KMS-11 (cell line): ENCODE results near the gene CAV3.

Experiments
- H2AFZ ChIP-seq: fragments of 200-600 bp; sonication (generic); 2 replicates; pipeline ENCODE4 v1.6.1; 2016; ENCODE audit warnings: antibody characterized with exemption, mixed run types, low read depth
- H3K27ac ChIP-seq: fragments of 200-600 bp; sonication (generic); 2 replicates; pipeline ENCODE4 v1.6.1; 2016; ENCODE audit warnings: mild to moderate bottlenecking, mixed run types
- H3K27me3 ChIP-seq: fragments of 200-600 bp; sonication (generic); 2 replicates; pipeline ENCODE4 v1.6.1; 2017; ENCODE audit warnings: mild to moderate bottlenecking, low read depth, mixed run types, moderate library complexity; ENCODE audit not compliant: insufficient read depth
- H3K36me3 ChIP-seq: fragments of 200-600 bp; sonication (generic); 2 replicates; pipeline ENCODE4 v1.6.1; 2017; ENCODE audit warnings: mild to moderate bottlenecking, mixed run types; ENCODE audit not compliant: insufficient read depth
- H3K4me1 ChIP-seq: fragments of 200-600 bp; sonication (generic); 2 replicates; pipeline ENCODE4 v1.6.1; 2016; ENCODE audit warnings: mild to moderate bottlenecking, low read depth, mixed run types; ENCODE audit not compliant: poor library complexity, severe bottlenecking
- H3K4me2 ChIP-seq: fragments of 200-600 bp; sonication (generic); 2 replicates; pipeline ENCODE4 v1.7.0; 2016; ENCODE audit warnings: mild to moderate bottlenecking, mixed run types
- H3K4me3 ChIP-seq: fragments of 200-600 bp; sonication (generic); IDR thresholded peaks from 2 replicates; pipeline ENCODE4 v1.6.1; 2017; ENCODE audit warnings: low read depth, low read length, mixed read lengths; ENCODE audit not compliant: insufficient read depth
- H3K79me2 ChIP-seq: fragments of 200-600 bp; sonication (generic); 2 replicates; pipeline ENCODE4 v1.6.1; 2016; ENCODE audit warnings: low read depth, mixed run types; ENCODE audit not compliant: insufficient read depth
- H3K9ac ChIP-seq: fragments of 200-600 bp; sonication (generic); 2 replicates; pipeline ENCODE4 v1.6.1; 2016; ENCODE audit warnings: mild to moderate bottlenecking, mixed run types
- H4K20me1 ChIP-seq: fragments of 200-600 bp; sonication (generic); 2 replicates; pipeline ENCODE4 v1.6.1; 2016; ENCODE audit warnings: mild to moderate bottlenecking, mixed run types; ENCODE audit not compliant: insufficient read depth
- TF ChIP-seq, protein P1 (sequence below): fragments of 200-600 bp; sonication (generic); conservative IDR thresholded peaks from 2 replicates; pipeline ENCODE4 v1.6.1; 2017; ENCODE audit warnings: low read depth, mild to moderate bottlenecking, antibody characterized with exemption, low read length, moderate library complexity, mixed read lengths

Gene CAV3

GRCh38 chr3:8734137-8734878 lies 706 bp downstream of the CAV3 start:
- Histone ChIP-seq H3K36me3 (no peaks in the 10 kb centered on the region), H3K79me2 (no peaks in the 10 kb centered on the region), H3K4me1 (no peaks in the 10 kb centered on the region), H4K20me1 (no peaks in the 10 kb centered on the region), H3K27ac (no peak overlapping the region), H3K9ac (no peak overlapping the region), H2AFZ (no peak overlapping the region), H3K4me3 (no peak overlapping the region), H3K4me2 (no peak overlapping the region), H3K27me3 (no peaks in the 10 kb centered on the region)
- TF ChIP-seq, protein P1, sequence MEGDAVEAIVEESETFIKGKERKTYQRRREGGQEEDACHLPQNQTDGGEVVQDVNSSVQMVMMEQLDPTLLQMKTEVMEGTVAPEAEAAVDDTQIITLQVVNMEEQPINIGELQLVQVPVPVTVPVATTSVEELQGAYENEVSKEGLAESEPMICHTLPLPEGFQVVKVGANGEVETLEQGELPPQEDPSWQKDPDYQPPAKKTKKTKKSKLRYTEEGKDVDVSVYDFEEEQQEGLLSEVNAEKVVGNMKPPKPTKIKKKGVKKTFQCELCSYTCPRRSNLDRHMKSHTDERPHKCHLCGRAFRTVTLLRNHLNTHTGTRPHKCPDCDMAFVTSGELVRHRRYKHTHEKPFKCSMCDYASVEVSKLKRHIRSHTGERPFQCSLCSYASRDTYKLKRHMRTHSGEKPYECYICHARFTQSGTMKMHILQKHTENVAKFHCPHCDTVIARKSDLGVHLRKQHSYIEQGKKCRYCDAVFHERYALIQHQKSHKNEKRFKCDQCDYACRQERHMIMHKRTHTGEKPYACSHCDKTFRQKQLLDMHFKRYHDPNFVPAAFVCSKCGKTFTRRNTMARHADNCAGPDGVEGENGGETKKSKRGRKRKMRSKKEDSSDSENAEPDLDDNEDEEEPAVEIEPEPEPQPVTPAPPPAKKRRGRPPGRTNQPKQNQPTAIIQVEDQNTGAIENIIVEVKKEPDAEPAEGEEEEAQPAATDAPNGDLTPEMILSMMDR = no peak

- Histone ChIP-seq H3K27ac (no peak overlapping the region), H3K4me1 (no peaks in the 10 kb centered on the region), H3K79me2 (no peaks in the 10 kb centered on the region), H3K36me3 (no peaks in the 10 kb centered on the region), H4K20me1 (no peaks in the 10 kb centered on the region), H2AFZ (no peak overlapping the region), H3K9ac (no peak overlapping the region), H3K4me3 (no peak overlapping the region), H3K4me2 (no peak overlapping the region), H3K27me3 (no peaks in the 10 kb centered on the region)
- TF ChIP-seq, protein P1 = no peak
Measured at GRCh38 chr3:8734908-8735307, 1.3 kb downstream of the CAV3 start.

DNA sequence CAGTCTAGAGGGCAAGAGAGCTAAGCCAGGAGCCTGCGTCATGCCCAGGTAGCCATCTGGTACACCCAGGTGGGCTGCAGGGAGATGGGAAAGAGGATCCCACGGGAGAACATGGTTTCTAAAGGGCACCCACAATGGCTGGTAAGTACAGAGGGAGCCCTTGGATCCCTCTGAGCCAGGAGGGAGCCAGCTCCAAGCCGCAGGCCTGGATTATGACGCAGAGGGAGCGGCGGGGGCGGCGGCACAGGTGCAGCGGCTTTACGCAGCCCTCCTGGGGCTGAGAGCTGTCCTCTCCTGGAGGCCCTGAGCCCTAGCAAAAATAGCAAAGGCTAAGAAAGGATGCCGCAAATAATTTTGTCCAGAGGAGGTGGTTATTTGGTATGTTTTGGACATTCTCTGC lies 2.8 kb downstream of the CAV3 start:
- no peaks in the 10 kb centered on the region for H3K27me3 ChIP-seq
- no peak overlapping the region for H3K9ac ChIP-seq
- H2AFZ ChIP-seq = no peak overlapping the region
- H3K4me3 ChIP-seq = no peak overlapping the region
- no peaks in the 10 kb centered on the region for H4K20me1 ChIP-seq
- no peaks in the 10 kb centered on the region for H3K79me2 ChIP-seq
- H3K4me1 ChIP-seq = no peaks in the 10 kb centered on the region
- H3K36me3 ChIP-seq = no peaks in the 10 kb centered on the region
- no peak overlapping the region for H3K27ac ChIP-seq
- TF ChIP-seq, protein P1 = no peak
- no peak overlapping the region for H3K4me2 ChIP-seq

GRCh38 chr3:8737301-8737700 lies 3.7 kb downstream of the CAV3 start:
- no peak overlapping the region for H3K27ac ChIP-seq
- H3K4me1 ChIP-seq = no peaks in the 10 kb centered on the region
- H3K27me3 ChIP-seq = no peaks in the 10 kb centered on the region
- H4K20me1 ChIP-seq = no peaks in the 10 kb centered on the region
- no peaks in the 10 kb centered on the region for H3K36me3 ChIP-seq
- H2AFZ ChIP-seq = no peak overlapping the region
- H3K9ac ChIP-seq = no peak overlapping the region
- no peaks in the 10 kb centered on the region for H3K79me2 ChIP-seq
- H3K4me3 ChIP-seq = no peak overlapping the region
- no peak overlapping the region for H3K4me2 ChIP-seq
- TF ChIP-seq, protein P1 = no peak
